Hepatocyte (in vitro differentiated cells): ENCODE measurements around the gene UTS2B. TPM values are rescaled to one million over a fixed set of nuclear protein-coding genes. Genes with fewer than 3 reads are reported as not detected.
A peak's percentile ranks its signal among the peaks of the same experiment; 100 is the strongest.

Experiments
- DNase-seq: peaks from one replicate; pipeline ENCODE4 v3.0.0-alpha.2; 2016; ENCODE audit warnings: low spot score
- H2AFZ ChIP-seq: fragments of 200-600 bp; sonication (generic); 2 replicates; pipeline ENCODE4 v1.6.0; 2016; ENCODE audit warnings: antibody characterized with exemption, mild to moderate bottlenecking
- H3K27ac ChIP-seq: fragments of 200-600 bp; sonication (generic); 2 replicates; pipeline ENCODE4 v1.5.1; 2016; ENCODE audit warnings: mild to moderate bottlenecking
- H3K27me3 ChIP-seq: fragments of 200-600 bp; sonication (generic); 2 replicates; pipeline ENCODE4 v1.6.1; 2016
- H3K36me3 ChIP-seq: fragments of 200-600 bp; sonication (generic); replicated peaks from 2 replicates; pipeline ENCODE4 v1.5.1; 2016; ENCODE audit warnings: low read depth; ENCODE audit not compliant: insufficient read depth
- H3K4me1 ChIP-seq: fragments of 200-600 bp; sonication (generic); 2 replicates; pipeline ENCODE4 v1.5.1; 2016; ENCODE audit warnings: mild to moderate bottlenecking, moderate library complexity; ENCODE audit not compliant: insufficient read depth
- H3K4me2 ChIP-seq: fragments of 200-600 bp; sonication (generic); 2 replicates; pipeline ENCODE4 v1.6.0; 2016
- H3K4me3 ChIP-seq: fragments of 200-600 bp; sonication (generic); 2 replicates; pipeline ENCODE4 v1.5.1; 2016; ENCODE audit warnings: mild to moderate bottlenecking
- H3K79me2 ChIP-seq: fragments of 200-600 bp; sonication (generic); 2 replicates; pipeline ENCODE4 v1.6.0; 2017; ENCODE audit warnings: mild to moderate bottlenecking
- H3K9me2 ChIP-seq: fragments of 200-600 bp; sonication (generic); replicated peaks from 2 replicates; pipeline ENCODE4 v1.6.0; 2017; ENCODE audit warnings: mild to moderate bottlenecking; ENCODE audit not compliant: insufficient read depth
- H3K9me3 ChIP-seq: fragments of 200-600 bp; sonication (generic); 2 replicates; pipeline ENCODE4 v1.5.1; 2016; ENCODE audit warnings: low read depth, mild to moderate bottlenecking
- H4K20me1 ChIP-seq: fragments of 200-600 bp; sonication (generic); 2 replicates; pipeline ENCODE4 v1.6.0; 2016; ENCODE audit warnings: mild to moderate bottlenecking; ENCODE audit not compliant: insufficient read depth, poor library complexity, severe bottlenecking
- CTCF ChIP-seq: fragments of 200-600 bp; sonication (generic); IDR thresholded peaks from 2 replicates; pipeline ENCODE4 v1.5.1; 2016; ENCODE audit warnings: antibody characterized with exemption, mild to moderate bottlenecking; ENCODE audit not compliant: poor library complexity
- EZH2 ChIP-seq: fragments of 200-600 bp; sonication (generic); IDR thresholded peaks from 2 replicates; pipeline ENCODE4 v1.6.1; 2016; ENCODE audit warnings: antibody characterized with exemption, mild to moderate bottlenecking, borderline replicate concordance
- EZH2phosphoT487 ChIP-seq: fragments of 200-600 bp; sonication (generic); IDR thresholded peaks from one replicate; pipeline ENCODE4 v1.6.1; 2018; ENCODE audit warnings: antibody characterized with exemption, mild to moderate bottlenecking, low read depth, moderate library complexity; ENCODE audit not compliant: unreplicated experiment, severe bottlenecking
- WGBS: methylation state at CpG from one replicate; pipeline ENCODE4 v1.1.6; 2016; ENCODE audit warnings: low lambda C conversion rate; ENCODE audit errors: missing lambda C conversion rate; 5-methylcytosine and 5-hydroxymethylcytosine counted together
- polyA plus RNA-seq: library from polyadenylated mRNA; unstranded; fragments of >200 nt; fragmentation: Nextera tagmentation; extraction: Ambion mirVana; gene quantifications from 2 replicates; pipeline ENCODE4 v1.2.1, GENCODE V29; 2016
- total RNA-seq: library from RNA; depleted of rRNA; stranded (reverse); fragments of >200 nt; gene quantifications from 2 replicates; pipeline ENCODE4 v1.2.3, GENCODE V29; 2014

The UTS2B gene
- total and polyA plus RNA-seq, 2 experiments from 2014 or later: 0.07 to 0.19 TPM

GRCh38 chr3:191363221-191363620, 32.9 kb upstream of the UTS2B start:
- TF ChIP-seq CTCF (no peak), EZH2 (no peak), EZH2phosphoT487 (no peak)
- Histone ChIP-seq H3K9me2 (no peaks in the 10 kb centered on the region), H3K4me1 (no peaks in the 10 kb centered on the region), H3K4me2 (peak overlapping the region; percentile 2), H3K36me3 (no peaks in the 10 kb centered on the region), H3K9me3 (no peaks in the 10 kb centered on the region), H4K20me1 (no peaks in the 10 kb centered on the region), H3K4me3 (no peak overlapping the region), H3K79me2 (peaks cover 4% of the 10 kb centered on the region), H3K27ac (peak overlapping the region; percentile 20), H2AFZ (no peak overlapping the region), H3K27me3 (no peaks in the 10 kb centered on the region)
- 67% methylated on average over 4 of the region's 4 CpGs for WGBS
- no peak for DNase-seq

GRCh38 chr3:191362524-191363090, 32.3 kb upstream of the UTS2B start:
- Histone ChIP-seq H3K36me3 (no peaks in the 10 kb centered on the region), H2AFZ (no peak overlapping the region), H3K79me2 (peaks cover 5% of the 10 kb centered on the region), H3K4me1 (no peaks in the 10 kb centered on the region), H3K4me2 (peak overlapping the region; percentile 2), H3K27ac (peak overlapping the region; percentile 20), H3K27me3 (no peaks in the 10 kb centered on the region), H3K9me2 (no peaks in the 10 kb centered on the region), H3K9me3 (no peaks in the 10 kb centered on the region), H4K20me1 (no peaks in the 10 kb centered on the region), H3K4me3 (no peak overlapping the region)
- WGBS: 100% methylated on average over 2 of the region's 2 CpGs
- TF ChIP-seq EZH2phosphoT487 (no peak), EZH2 (no peak), CTCF (no peak)
- no peak for DNase-seq

GRCh38 chr3:191362037-191362436, 31.7 kb upstream of the UTS2B start:
- no peaks in the 10 kb centered on the region for H3K9me2 ChIP-seq
- no peak overlapping the region for H2AFZ ChIP-seq
- WGBS: 82% methylated on average over 4 of the region's 4 CpGs
- H4K20me1 ChIP-seq: no peaks in the 10 kb centered on the region
- TF ChIP-seq CTCF (no peak), EZH2phosphoT487 (no peak), EZH2 (no peak)
- no peaks in the 10 kb centered on the region for H3K4me1 ChIP-seq
- H3K27me3 ChIP-seq: no peaks in the 10 kb centered on the region
- H3K9me3 ChIP-seq: no peaks in the 10 kb centered on the region
- H3K79me2 ChIP-seq: peaks cover 11% of the 10 kb centered on the region
- peak overlapping the region; percentile 2 for H3K4me2 ChIP-seq
- H3K4me3 ChIP-seq: no peak overlapping the region
- peak overlapping the region; percentile 20 for H3K27ac ChIP-seq
- H3K36me3 ChIP-seq: no peaks in the 10 kb centered on the region
- DNase-seq: no peak
